Fibroblast of villous mesenchyme (primary cell): ENCODE measurements around the gene TMEM50B. TPM values are rescaled to one million over a fixed set of nuclear protein-coding genes. Genes with fewer than 3 reads are reported as not detected.

ENCODE experiments used
- DNase-seq: peaks from one replicate; pipeline ENCODE4 v3.0.0-alpha.2; 2010; ENCODE audit warnings: low read depth
- H3K4me3 ChIP-seq: 2 replicates; pipeline ENCODE4 v1.5.1; 2011; ENCODE audit warnings: low read depth, mild to moderate bottlenecking, low read length
- CTCF ChIP-seq: IDR thresholded peaks from 2 replicates; pipeline ENCODE4 v1.5.1; 2012; ENCODE audit warnings: low read depth, mild to moderate bottlenecking, low read length; ENCODE audit not compliant: insufficient read depth
- total RNA-seq: library from RNA; depleted of rRNA; stranded (reverse); fragments of >200 nt; gene quantifications from 2 replicates; pipeline ENCODE4 v1.2.3, GENCODE V29; 2012

Gene TMEM50B
- total RNA-seq, 1 donor: 41.0 TPM

GRCh38 chr21:33432496-33432895, 47.3 kb downstream of the TMEM50B start:
- no peak for TF ChIP-seq CTCF
- no peak for DNase-seq
- no peak overlapping the region for H3K4me3 ChIP-seq

- H3K4me3 ChIP-seq: no peak overlapping the region
- TF ChIP-seq CTCF: no peak
- DNase-seq: no peak
Observed at GRCh38 chr21:33430858-33431257, 48.9 kb downstream of the TMEM50B start.

- no peak for DNase-seq
- TF ChIP-seq CTCF: no peak
- H3K4me3 ChIP-seq: no peak overlapping the region
Observed at GRCh38 chr21:33428669-33429068, 51.1 kb downstream of the TMEM50B start.

GRCh38 chr21:33427051-33427450, 52.7 kb downstream of the TMEM50B start:
- no peak overlapping the region for H3K4me3 ChIP-seq
- TF ChIP-seq CTCF: no peak
- DNase-seq: no peak

- no peak for TF ChIP-seq CTCF
- no peak overlapping the region for H3K4me3 ChIP-seq
- no peak for DNase-seq
Observed at GRCh38 chr21:33425825-33426224, 53.9 kb downstream of the TMEM50B start.

- TF ChIP-seq CTCF: no peak
- no peak overlapping the region for H3K4me3 ChIP-seq
- DNase-seq: no peak
Observed at GRCh38 chr21:33424214-33424613, 55.6 kb downstream of the TMEM50B start.

- DNase-seq: no peak
- no peak overlapping the region for H3K4me3 ChIP-seq
- no peak for TF ChIP-seq CTCF
Observed at GRCh38 chr21:33421713-33422393, 57.9 kb downstream of the TMEM50B start.
